Endothelial cell (in vitro differentiated cells): ENCODE data around the gene ARHGAP15. TPM values are rescaled to one million over a fixed set of nuclear protein-coding genes. Genes with fewer than 3 reads are reported as not detected.

Experiments used
- DNase-seq: peaks from one replicate; pipeline ENCODE4 v3.0.0; 2021; ENCODE audit warnings: low spot score
- H3K27ac Mint-ChIP-seq: one replicate; pipeline ENCODE4 v1.8.0; 2021; ENCODE audit warnings: mixed read lengths, inconsistent platforms; ENCODE audit not compliant: unreplicated experiment
- H3K27me3 Mint-ChIP-seq: one replicate; pipeline ENCODE4 v1.8.0; 2021; ENCODE audit warnings: mild to moderate bottlenecking, moderate library complexity, mixed read lengths, inconsistent platforms; ENCODE audit not compliant: unreplicated experiment
- H3K36me3 Mint-ChIP-seq: one replicate; pipeline ENCODE4 v1.8.0; 2021; ENCODE audit warnings: mild to moderate bottlenecking, low read depth, mixed read lengths, inconsistent platforms; ENCODE audit not compliant: unreplicated experiment
- H3K4me1 Mint-ChIP-seq: one replicate; pipeline ENCODE4 v1.8.0; 2021; ENCODE audit warnings: mild to moderate bottlenecking, mixed read lengths, inconsistent platforms; ENCODE audit not compliant: unreplicated experiment
- H3K4me3 Mint-ChIP-seq: one replicate; pipeline ENCODE4 v1.8.0; 2021; ENCODE audit warnings: mild to moderate bottlenecking, mixed read lengths, inconsistent platforms; ENCODE audit not compliant: unreplicated experiment
- H3K9me3 Mint-ChIP-seq: one replicate; pipeline ENCODE4 v1.8.0; 2021; ENCODE audit warnings: mixed read lengths, inconsistent platforms; ENCODE audit not compliant: unreplicated experiment
- total RNA-seq: library from RNA; stranded (reverse); fragmentation: NEBNext Ultra II Directional; extraction: Animal tissue kit (Norgen Biotek cat#: 25700); gene quantifications from one replicate; pipeline ENCODE4 v1.2.1, GENCODE V29; 2021; ENCODE audit not compliant: unreplicated experiment
- TF ChIP-seq, protein P1 (sequence below): fragments of 200-600 bp; sonication (generic); IDR thresholded peaks from one replicate; pipeline ENCODE4 v1.5.0; 2021; ENCODE audit warnings: antibody characterized with exemption; ENCODE audit not compliant: unreplicated experiment

Gene ARHGAP15
- total RNA-seq, 1 donor from 2014 or later: not detected

DNA sequence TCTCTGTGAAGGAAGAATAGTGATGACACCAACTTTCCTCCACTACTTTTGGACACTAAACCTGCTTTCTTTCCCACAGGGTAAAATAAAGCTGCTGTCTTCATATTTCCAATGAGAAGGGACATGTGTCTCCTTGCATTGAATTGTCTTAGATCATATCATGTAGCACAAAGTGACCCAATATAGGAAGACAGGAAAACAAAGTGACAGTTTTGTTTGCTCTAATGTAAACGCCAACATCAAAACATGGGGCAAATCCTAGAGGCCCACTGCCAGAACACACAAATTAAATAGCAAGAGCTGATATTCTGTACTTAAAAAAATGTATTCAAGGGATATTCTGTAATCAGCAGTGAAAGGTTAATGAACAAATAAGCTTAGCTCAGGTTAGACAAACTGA lies 36.1 kb downstream of the ARHGAP15 start:
- H3K4me1 Mint-ChIP-seq: no peaks in the 10 kb centered on the region
- no peak for DNase-seq
- no peaks in the 10 kb centered on the region for H3K9me3 Mint-ChIP-seq
- no peak overlapping the region for H3K27ac Mint-ChIP-seq
- TF ChIP-seq, protein P1, sequence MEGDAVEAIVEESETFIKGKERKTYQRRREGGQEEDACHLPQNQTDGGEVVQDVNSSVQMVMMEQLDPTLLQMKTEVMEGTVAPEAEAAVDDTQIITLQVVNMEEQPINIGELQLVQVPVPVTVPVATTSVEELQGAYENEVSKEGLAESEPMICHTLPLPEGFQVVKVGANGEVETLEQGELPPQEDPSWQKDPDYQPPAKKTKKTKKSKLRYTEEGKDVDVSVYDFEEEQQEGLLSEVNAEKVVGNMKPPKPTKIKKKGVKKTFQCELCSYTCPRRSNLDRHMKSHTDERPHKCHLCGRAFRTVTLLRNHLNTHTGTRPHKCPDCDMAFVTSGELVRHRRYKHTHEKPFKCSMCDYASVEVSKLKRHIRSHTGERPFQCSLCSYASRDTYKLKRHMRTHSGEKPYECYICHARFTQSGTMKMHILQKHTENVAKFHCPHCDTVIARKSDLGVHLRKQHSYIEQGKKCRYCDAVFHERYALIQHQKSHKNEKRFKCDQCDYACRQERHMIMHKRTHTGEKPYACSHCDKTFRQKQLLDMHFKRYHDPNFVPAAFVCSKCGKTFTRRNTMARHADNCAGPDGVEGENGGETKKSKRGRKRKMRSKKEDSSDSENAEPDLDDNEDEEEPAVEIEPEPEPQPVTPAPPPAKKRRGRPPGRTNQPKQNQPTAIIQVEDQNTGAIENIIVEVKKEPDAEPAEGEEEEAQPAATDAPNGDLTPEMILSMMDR: no peak
- H3K36me3 Mint-ChIP-seq: no peaks in the 10 kb centered on the region
- H3K4me3 Mint-ChIP-seq: no peak overlapping the region
- H3K27me3 Mint-ChIP-seq: no peaks in the 10 kb centered on the region

DNA sequence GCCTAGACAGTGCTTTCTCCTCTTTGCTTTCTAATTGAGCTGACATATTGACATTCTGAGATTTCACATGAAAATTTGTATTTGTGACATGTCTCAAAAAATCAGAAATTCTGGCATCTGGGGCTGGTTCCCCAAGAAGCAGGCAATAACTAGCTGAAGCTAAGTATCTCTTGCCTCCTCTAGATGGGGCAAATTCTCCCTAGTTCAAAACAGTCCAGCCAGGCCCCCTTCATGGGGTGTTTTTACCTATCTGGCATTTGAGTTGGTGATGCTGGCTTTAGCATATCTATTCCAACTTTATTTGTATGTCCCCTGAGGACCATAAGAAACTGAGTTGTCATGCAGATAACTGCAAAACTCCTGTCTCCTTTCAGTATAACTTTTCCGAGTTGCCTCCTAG lies 39.9 kb downstream of the ARHGAP15 start:
- TF ChIP-seq, protein P1: no peak
- Mint-ChIP-seq H3K9me3 (no peaks in the 10 kb centered on the region), H3K4me1 (peaks cover 10% of the 10 kb centered on the region), H3K27ac (no peak overlapping the region), H3K4me3 (no peak overlapping the region), H3K36me3 (no peaks in the 10 kb centered on the region), H3K27me3 (peaks cover 1% of the 10 kb centered on the region)
- DNase-seq: no peak

DNA sequence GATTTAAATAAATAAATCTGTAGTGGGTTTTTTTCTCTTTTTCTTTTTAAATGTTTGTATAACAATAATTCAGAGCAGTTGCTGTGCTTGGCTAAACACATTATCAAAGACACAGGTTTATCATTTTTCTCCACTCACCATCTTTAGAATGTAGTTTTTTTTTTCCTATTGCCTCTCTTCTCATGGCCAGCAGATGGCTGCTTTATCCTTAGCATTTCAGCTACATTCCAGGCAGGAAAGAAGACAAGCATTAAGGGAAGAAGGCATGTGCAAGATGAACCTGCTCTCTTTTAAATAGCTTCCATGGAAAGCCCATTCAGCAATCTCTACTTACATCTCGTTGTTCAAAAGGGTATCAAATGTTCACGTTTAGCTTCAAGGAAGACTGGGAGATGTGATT lies 42.6 kb downstream of the ARHGAP15 start:
- peaks cover 10% of the 10 kb centered on the region for H3K4me1 Mint-ChIP-seq
- H3K27me3 Mint-ChIP-seq: peaks cover 1% of the 10 kb centered on the region
- no peaks in the 10 kb centered on the region for H3K36me3 Mint-ChIP-seq
- no peak overlapping the region for H3K27ac Mint-ChIP-seq
- no peaks in the 10 kb centered on the region for H3K9me3 Mint-ChIP-seq
- TF ChIP-seq, protein P1: no peak
- no peak for DNase-seq
- no peak overlapping the region for H3K4me3 Mint-ChIP-seq

DNA sequence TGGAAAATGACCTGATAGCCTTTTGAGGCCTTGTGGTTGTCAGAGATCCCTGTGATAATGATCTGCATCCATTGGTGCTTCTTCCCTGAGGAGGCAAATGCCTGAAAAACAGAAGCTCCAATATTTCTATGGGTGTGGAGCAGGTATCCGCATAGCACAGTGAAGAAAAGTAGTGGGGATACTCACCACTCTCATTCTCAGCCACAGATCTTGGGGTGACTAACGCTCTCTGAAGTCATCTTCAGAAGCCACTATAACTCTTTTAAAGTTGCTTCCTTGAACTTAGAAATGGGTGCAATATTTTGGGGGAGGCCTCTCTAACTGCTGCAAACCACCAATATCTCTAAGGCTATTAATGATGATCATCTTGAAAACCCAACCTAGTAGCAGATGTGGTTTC lies 46.2 kb downstream of the ARHGAP15 start:
- TF ChIP-seq, protein P1: no peak
- H3K4me3 Mint-ChIP-seq: no peak overlapping the region
- H3K27ac Mint-ChIP-seq: no peak overlapping the region
- H3K36me3 Mint-ChIP-seq: no peaks in the 10 kb centered on the region
- H3K9me3 Mint-ChIP-seq: no peaks in the 10 kb centered on the region
- H3K27me3 Mint-ChIP-seq: peaks cover 1% of the 10 kb centered on the region
- no peak for DNase-seq
- H3K4me1 Mint-ChIP-seq: peaks cover 10% of the 10 kb centered on the region

DNA sequence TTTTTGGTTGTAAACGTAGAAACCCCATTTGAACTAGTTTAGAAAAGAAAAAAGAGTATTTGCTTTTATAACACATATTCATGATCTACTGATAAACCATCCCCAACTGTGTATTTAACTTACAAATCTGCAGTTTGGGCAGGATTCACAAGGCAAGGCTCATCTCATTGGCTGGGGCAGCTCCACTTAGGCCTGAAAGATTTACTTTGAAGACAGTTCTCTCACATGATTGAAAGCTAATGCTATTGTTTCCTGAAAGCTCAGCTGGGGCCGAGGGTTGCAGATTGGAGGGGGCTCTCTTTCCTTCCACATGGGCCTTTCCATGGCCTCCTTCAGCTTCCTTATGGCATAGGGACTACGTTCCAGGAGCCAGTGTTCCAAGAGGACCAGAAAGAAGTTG lies 47.4 kb downstream of the ARHGAP15 start:
- DNase-seq: no peak
- Mint-ChIP-seq H3K9me3 (no peaks in the 10 kb centered on the region), H3K27me3 (peaks cover 1% of the 10 kb centered on the region), H3K36me3 (no peaks in the 10 kb centered on the region), H3K27ac (no peak overlapping the region), H3K4me1 (peaks cover 5% of the 10 kb centered on the region), H3K4me3 (no peak overlapping the region)
- TF ChIP-seq, protein P1: no peak
